ENCODE data around the gene SFTPA2.
"Not testable (repeated sequence)": the region's sequence is repeated elsewhere in the genome, so short reads cannot be mapped to it uniquely, and the experiment has no call there.

DNA sequence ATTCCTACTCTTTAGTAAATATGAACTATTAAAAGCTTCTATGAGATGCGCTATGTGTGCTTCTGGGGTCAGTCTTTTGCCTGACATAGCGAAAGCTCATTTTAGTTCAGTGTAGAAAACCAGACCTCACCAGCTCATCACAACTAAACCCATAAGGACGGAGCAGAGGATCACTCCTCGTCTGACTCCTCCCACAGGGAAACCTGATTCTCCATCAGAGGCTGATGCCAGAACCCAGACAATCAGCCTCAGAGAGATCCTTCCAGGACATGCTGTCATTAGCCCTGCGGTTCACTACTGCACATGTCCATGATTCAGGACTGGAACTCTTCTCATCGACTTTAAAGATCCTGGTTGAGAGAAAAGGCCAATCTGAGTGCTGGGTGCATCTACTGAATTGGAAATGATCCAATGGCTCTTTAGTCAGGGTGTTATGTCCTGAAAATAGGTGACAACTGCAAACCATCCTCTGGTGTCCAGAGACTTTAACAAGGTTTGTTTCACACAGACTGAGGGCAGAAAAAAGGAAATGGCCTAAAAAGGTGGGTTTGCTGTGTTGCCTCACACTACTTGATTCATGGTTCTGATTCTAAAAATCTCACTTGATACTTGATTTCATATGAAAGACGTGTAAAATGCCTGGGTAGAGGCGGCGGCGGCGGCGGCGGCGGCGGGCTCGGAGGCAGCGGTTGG lies 48.2 kb downstream of the SFTPA2 start, which contains the start of gene EIF5AL1:
- TF ChIP-seq POLR2AphosphoS5 (IDR thresholded peaks at IDR 0.05; ENCODE audit: low read depth, low read length); TAF1 (IDR thresholded peaks at IDR 0.05; ENCODE audit: borderline replicate concordance, insufficient read depth, low read length); SIN3A (IDR thresholded peaks at IDR 0.05; ENCODE audit: borderline replicate concordance, insufficient read depth, low read length): not testable (repeated sequence)
- TF ChIP-seq, protein P1, sequence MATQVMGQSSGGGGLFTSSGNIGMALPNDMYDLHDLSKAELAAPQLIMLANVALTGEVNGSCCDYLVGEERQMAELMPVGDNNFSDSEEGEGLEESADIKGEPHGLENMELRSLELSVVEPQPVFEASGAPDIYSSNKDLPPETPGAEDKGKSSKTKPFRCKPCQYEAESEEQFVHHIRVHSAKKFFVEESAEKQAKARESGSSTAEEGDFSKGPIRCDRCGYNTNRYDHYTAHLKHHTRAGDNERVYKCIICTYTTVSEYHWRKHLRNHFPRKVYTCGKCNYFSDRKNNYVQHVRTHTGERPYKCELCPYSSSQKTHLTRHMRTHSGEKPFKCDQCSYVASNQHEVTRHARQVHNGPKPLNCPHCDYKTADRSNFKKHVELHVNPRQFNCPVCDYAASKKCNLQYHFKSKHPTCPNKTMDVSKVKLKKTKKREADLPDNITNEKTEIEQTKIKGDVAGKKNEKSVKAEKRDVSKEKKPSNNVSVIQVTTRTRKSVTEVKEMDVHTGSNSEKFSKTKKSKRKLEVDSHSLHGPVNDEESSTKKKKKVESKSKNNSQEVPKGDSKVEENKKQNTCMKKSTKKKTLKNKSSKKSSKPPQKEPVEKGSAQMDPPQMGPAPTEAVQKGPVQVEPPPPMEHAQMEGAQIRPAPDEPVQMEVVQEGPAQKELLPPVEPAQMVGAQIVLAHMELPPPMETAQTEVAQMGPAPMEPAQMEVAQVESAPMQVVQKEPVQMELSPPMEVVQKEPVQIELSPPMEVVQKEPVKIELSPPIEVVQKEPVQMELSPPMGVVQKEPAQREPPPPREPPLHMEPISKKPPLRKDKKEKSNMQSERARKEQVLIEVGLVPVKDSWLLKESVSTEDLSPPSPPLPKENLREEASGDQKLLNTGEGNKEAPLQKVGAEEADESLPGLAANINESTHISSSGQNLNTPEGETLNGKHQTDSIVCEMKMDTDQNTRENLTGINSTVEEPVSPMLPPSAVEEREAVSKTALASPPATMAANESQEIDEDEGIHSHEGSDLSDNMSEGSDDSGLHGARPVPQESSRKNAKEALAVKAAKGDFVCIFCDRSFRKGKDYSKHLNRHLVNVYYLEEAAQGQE (IDR thresholded peaks at IDR 0.05; ENCODE audit: insufficient read depth in 1 of 2, low read depth in 2 of 2, low read length in 2 of 2), result not testable (repeated sequence)

Data from PFSK-1 (cell line).